HuH-7.5 (cell line): ENCODE data around the gene MGLL.
A peak's percentile ranks its signal among the peaks of the same experiment; 100 is the strongest.

Experiments
- DNase-seq: peaks from one replicate; pipeline ENCODE4 v3.0.0; 2011; ENCODE audit warnings: low spot score

The MGLL gene

GRCh38 chr3:127652246-127652995 lies 169.9 kb downstream of the MGLL start:
- DNase-seq = peak; percentile 71

GRCh38 chr3:127651516-127652172 lies 170.7 kb downstream of the MGLL start:
- DNase-seq = no peak

GRCh38 chr3:127650236-127650635 lies 172.1 kb downstream of the MGLL start:
- no peak for DNase-seq

GRCh38 chr3:127647845-127648204 lies 174.5 kb downstream of the MGLL start:
- no peak for DNase-seq

GRCh38 chr3:127647166-127647844 lies 175.0 kb downstream of the MGLL start:
- no peak for DNase-seq

GRCh38 chr3:127646501-127647046 lies 175.7 kb downstream of the MGLL start:
- DNase-seq = no peak

- no peak for DNase-seq
Measured at GRCh38 chr3:127645371-127646015, 176.8 kb downstream of the MGLL start.

GRCh38 chr3:127644641-127645370 lies 177.5 kb downstream of the MGLL start:
- DNase-seq = no peak

- no peak for DNase-seq
Measured at GRCh38 chr3:127640042-127640355, 182.3 kb downstream of the MGLL start.

GRCh38 chr3:127639173-127640041 lies 182.9 kb downstream of the MGLL start:
- DNase-seq = no peak
